ENCODE data around the gene ETS1. TPM values are rescaled to one million over a fixed set of nuclear protein-coding genes. Genes with fewer than 3 reads are reported as not detected.

The ETS1 gene
- polyA plus RNA-seq, 1 donor (not counting 4 experiments of a cell fraction or from before 2014, with no cell fraction given): 41.0 TPM

- Histone ChIP-seq H4K20me1 (ENCODE audit: control insufficient read depth, extremely low read depth, insufficient read depth, low read length) (no peaks in the 10 kb centered on the region), H3K9me3 (ENCODE audit: control insufficient read depth, low read depth, low read length) (no peaks in the 10 kb centered on the region), H2AFZ (ENCODE audit: control insufficient read depth, low read length) (no peak overlapping the region), H3K27me3 (ENCODE audit: control insufficient read depth, extremely low read depth, insufficient read depth, low read length) (peaks cover 25% of the 10 kb centered on the region), H3K4me3 (ENCODE audit: control insufficient read depth in 2 of 3, extremely low read depth in 1 of 3, insufficient read depth in 2 of 3, low read depth in 1 of 3, low read length in 3 of 3) (no peak overlapping the region), H3K9ac (ENCODE audit: control insufficient read depth, extremely low read depth, insufficient read depth, low read length) (no peak overlapping the region), H3K4me1 (ENCODE audit: control insufficient read depth, extremely low read depth, insufficient read depth, low read length) (no peaks in the 10 kb centered on the region), H3K9me1 (ENCODE audit: control insufficient read depth, extremely low read depth, insufficient read depth, low read length) (no peaks in the 10 kb centered on the region), H3K79me2 (ENCODE audit: control insufficient read depth, insufficient read depth, low read length) (no peaks in the 10 kb centered on the region), H3K36me3 (ENCODE audit: control insufficient read depth in 2 of 2, extremely low read depth in 1 of 2, insufficient read depth in 2 of 2, low read length in 2 of 2) (no peaks in the 10 kb centered on the region), H3K4me2 (ENCODE audit: control insufficient read depth, extremely low read depth, insufficient read depth, low read depth, low read length) (no peak overlapping the region), H3K27ac (ENCODE audit: control insufficient read depth, insufficient read depth, low read length) (no peak overlapping the region)
- dilution Hi-C loops (cut with MboI; ENCODE audit: extremely low pct_ligation_motif_present, low sequenced_read_pairs): no loop called here
- FAIRE-seq (no peak), DNase-seq (ENCODE audit: low read depth, low spot score) (no peak)
- TF ChIP-seq EZH2 (IDR thresholded peaks at IDR 0.05; ENCODE audit: low read length) (no peak), CTCF (optimal IDR thresholded peaks at IDR 0.05 in 1 of 3, IDR thresholded peaks at IDR 0.05 in 1 of 3, conservative IDR thresholded peaks at IDR 0.05 in 1 of 3; ENCODE audit: extremely low read depth in 1 of 3, insufficient read depth in 2 of 3, low read length in 3 of 3) (no peak)
Measured at GRCh38 chr11:128593281-128593680, 5.9 kb upstream of the ETS1 start.

DNA sequence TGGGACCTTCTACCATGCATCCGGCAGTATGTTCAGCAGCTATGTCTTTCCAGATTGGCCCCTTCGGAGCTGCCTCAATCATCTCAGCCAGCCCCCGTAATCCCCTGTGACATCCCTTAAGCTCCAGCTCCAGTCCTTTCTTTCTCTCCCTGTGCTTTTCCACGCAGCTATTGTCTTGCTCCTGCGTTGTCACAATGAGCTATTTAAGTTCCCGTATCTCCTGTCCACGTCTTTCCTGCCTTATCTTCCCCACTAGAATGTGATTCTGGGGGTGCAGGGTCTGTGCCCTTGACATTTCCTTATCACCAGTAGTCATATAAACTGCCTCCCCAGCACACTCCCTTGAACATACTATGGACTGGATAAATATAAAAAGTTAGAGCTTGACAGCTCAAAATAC, 5.1 kb upstream of the ETS1 start:
- Histone ChIP-seq H2AFZ (ENCODE audit: control insufficient read depth, low read length) (no peak overlapping the region), H3K79me2 (ENCODE audit: control insufficient read depth, insufficient read depth, low read length) (no peaks in the 10 kb centered on the region), H3K9ac (ENCODE audit: control insufficient read depth, extremely low read depth, insufficient read depth, low read length) (no peak overlapping the region), H3K4me3 (ENCODE audit: control insufficient read depth in 2 of 3, extremely low read depth in 1 of 3, insufficient read depth in 2 of 3, low read depth in 1 of 3, low read length in 3 of 3) (no peak overlapping the region), H3K27ac (ENCODE audit: control insufficient read depth, insufficient read depth, low read length) (no peak overlapping the region), H3K4me2 (ENCODE audit: control insufficient read depth, extremely low read depth, insufficient read depth, low read depth, low read length) (no peak overlapping the region), H3K36me3 (ENCODE audit: control insufficient read depth in 2 of 2, extremely low read depth in 1 of 2, insufficient read depth in 2 of 2, low read length in 2 of 2) (no peaks in the 10 kb centered on the region), H3K9me1 (ENCODE audit: control insufficient read depth, extremely low read depth, insufficient read depth, low read length) (no peaks in the 10 kb centered on the region), H3K4me1 (ENCODE audit: control insufficient read depth, extremely low read depth, insufficient read depth, low read length) (no peaks in the 10 kb centered on the region), H4K20me1 (ENCODE audit: control insufficient read depth, extremely low read depth, insufficient read depth, low read length) (no peaks in the 10 kb centered on the region), H3K27me3 (ENCODE audit: control insufficient read depth, extremely low read depth, insufficient read depth, low read length) (peaks cover 29% of the 10 kb centered on the region), H3K9me3 (ENCODE audit: control insufficient read depth, low read depth, low read length) (no peaks in the 10 kb centered on the region)
- DNase-seq (ENCODE audit: low read depth, low spot score) (no peak), FAIRE-seq (no peak)
- dilution Hi-C loops (cut with MboI; ENCODE audit: extremely low pct_ligation_motif_present, low sequenced_read_pairs): no loop called here
- TF ChIP-seq EZH2 (IDR thresholded peaks at IDR 0.05; ENCODE audit: low read length): no peak
- TF ChIP-seq CTCF (optimal IDR thresholded peaks at IDR 0.05 in 1 of 3, IDR thresholded peaks at IDR 0.05 in 1 of 3, conservative IDR thresholded peaks at IDR 0.05 in 1 of 3; ENCODE audit: extremely low read depth in 1 of 3, insufficient read depth in 2 of 3, low read length in 3 of 3): no peak

Measured in keratinocyte (primary cell).